Spleen (tissue), 11 donors: ENCODE results near the gene FADS2. TPM values are rescaled to one million over a fixed set of nuclear protein-coding genes. Genes with fewer than 3 reads are reported as not detected.

Experiments used
- DNase-seq: peaks from one replicate; pipeline ENCODE4 v3.0.0-alpha.2; 2020
- H3K27ac ChIP-seq, 8 donors: fragments of 200-600 bp; sonication (generic) in 7 of 8; 1 replicate in 4 of 8; 2 replicates in 4 of 8; pipeline versions ENCODE4 v1.5.0 to v1.8.0; 2016 to 2021; ENCODE audit warnings: inconsistent platforms in 4 of 8, mild to moderate bottlenecking in 4 of 8, moderate library complexity in 1 of 8
- H3K27me3 ChIP-seq, 7 donors: fragments of 200-600 bp; sonication (generic) in 6 of 7; replicated peaks in 1 of 7; 1 replicate in 4 of 7; 2 replicates in 3 of 7; pipeline versions ENCODE4 v1.5.0 to v1.8.0; 2016 to 2021; ENCODE audit warnings: inconsistent platforms in 3 of 7, mild to moderate bottlenecking in 1 of 7
- H3K36me3 ChIP-seq, 6 donors: fragments of 200-600 bp; sonication (generic) in 5 of 6; 1 replicate in 4 of 6; 2 replicates in 2 of 6; pipeline versions ENCODE4 v1.5.0 to v1.8.0; 2016 to 2021; ENCODE audit warnings: inconsistent platforms in 2 of 6
- H3K4me1 ChIP-seq, 6 donors: fragments of 200-600 bp; sonication (generic) in 5 of 6; 1 replicate in 3 of 6; 2 replicates in 3 of 6; pipeline versions ENCODE4 v1.5.0 to v1.8.0; 2016 to 2021; ENCODE audit warnings: inconsistent platforms in 3 of 6
- H3K4me3 ChIP-seq, 8 donors: fragments of 200-600 bp; sonication (generic) in 7 of 8; 1 replicate in 4 of 8; 2 replicates in 4 of 8; pipeline versions ENCODE4 v1.5.0 to v1.8.0; 2016 to 2021; ENCODE audit warnings: inconsistent platforms in 4 of 8, mild to moderate bottlenecking in 4 of 8, moderate library complexity in 2 of 8
- H3K9me3 ChIP-seq, 8 donors: fragments of 200-600 bp; sonication (generic) in 7 of 8; 1 replicate in 4 of 8; 2 replicates in 4 of 8; pipeline versions ENCODE4 v1.5.0 to v1.8.0; 2016 to 2021; ENCODE audit warnings: inconsistent platforms in 4 of 8
- POLR2A ChIP-seq, 3 donors: fragments of 450-650 bp; IDR thresholded peaks; one replicate each; pipeline ENCODE4 v1.5.1; 2017; ENCODE audit warnings: antibody characterized with exemption in 3 of 3, mild to moderate bottlenecking in 1 of 3
- POLR2AphosphoS5 ChIP-seq, 3 donors: sonication (generic); formaldehyde crosslinking; IDR thresholded peaks; one replicate each; pipeline ENCODE4 v1.5.1; 2017; ENCODE audit warnings: antibody characterized with exemption in 3 of 3
- WGBS, 5 donors: extraction: QIAGEN DNeasy Blood & Tissue Kit in 3 of 5; methylation state at CpG; one replicate each; pipeline versions ENCODE4 v1.1.5 to v1.1.7; 2013 to 2018; 5-methylcytosine and 5-hydroxymethylcytosine counted together
- intact Hi-C: fragments of 100-400 bp; cut with DNase I; formaldehyde crosslinking; loops from one replicate; pipeline ENCODE4 v1.15.0; 2023; ENCODE audit warnings: low total_unique reads
- polyA plus RNA-seq, 3 donors: library from polyadenylated mRNA; stranded (reverse); fragments of 200-250 nt; gene quantifications; one replicate each; pipeline ENCODE4 v1.2.1, GENCODE V29; 2013
- total RNA-seq, 7 donors: library from RNA; depleted of rRNA in 3 of 7; stranded (reverse); fragments of >200 nt in 3 of 7; fragmentation: NEBNext Ultra II Directional in 4 of 7; extraction: Animal tissue kit (Norgen Biotek cat#: 25700) in 4 of 7; gene quantifications; one replicate each; pipeline versions ENCODE4 v1.1.0 to v1.2.1, GENCODE V29; 2016 to 2021
- TF ChIP-seq, protein P1 (sequence below), 11 experiments: fragments of 200-600 bp in 7 of 11; fragments of 450-650 bp in 4 of 11; sonication (generic) in 4 of 11; IDR thresholded peaks in 8 of 11; conservative IDR thresholded peaks in 3 of 11; 1 replicate in 7 of 11; 2 replicates in 4 of 11; pipeline versions ENCODE4 v1.4.0 to v1.8.0; 2016 to 2021; ENCODE audit warnings: antibody characterized with exemption in 11 of 11, inconsistent platforms in 4 of 11, mild to moderate bottlenecking in 1 of 11
- donor health status: healthy with polysubstance abuse.
- donor health status: DM: no; HTN: no; CAD: no; lungs with moderate emphysema.
- donor health status: DM: no; HTN: no; CAD: no.
- donor health status: Bipolar disorder and iron deficiency.
- donor health status: healthy.
- donor health status: DM: no; HTN: no; CAD: no.
- donor health status: DM: yes; HTN: yes; CAD: no.

Gene FADS2
- total and polyA plus RNA-seq, 10 donors, result 2.8 to 20.6 (median 12.9) TPM

DNA sequence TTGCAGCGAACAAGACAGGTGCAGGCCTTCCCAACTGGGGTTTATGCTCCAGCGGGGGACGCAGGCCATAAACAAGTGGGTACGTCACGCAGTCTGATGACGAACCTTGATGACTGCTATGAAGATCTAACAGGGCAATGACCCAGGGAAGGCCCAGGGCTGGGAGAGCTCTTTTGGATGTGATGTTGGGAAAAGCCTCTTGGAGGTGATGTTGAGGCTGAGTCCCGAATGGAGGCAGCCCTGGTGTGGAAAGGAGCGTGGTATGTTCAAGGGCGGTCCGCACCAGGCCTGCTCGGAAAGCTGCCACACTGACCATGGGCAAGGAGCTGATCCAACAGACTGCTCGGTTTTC lies 5.8 kb downstream of the FADS2 start:
- no peak for TF ChIP-seq POLR2AphosphoS5 (IDR thresholded peaks at IDR 0.05)
- TF ChIP-seq, protein P1, sequence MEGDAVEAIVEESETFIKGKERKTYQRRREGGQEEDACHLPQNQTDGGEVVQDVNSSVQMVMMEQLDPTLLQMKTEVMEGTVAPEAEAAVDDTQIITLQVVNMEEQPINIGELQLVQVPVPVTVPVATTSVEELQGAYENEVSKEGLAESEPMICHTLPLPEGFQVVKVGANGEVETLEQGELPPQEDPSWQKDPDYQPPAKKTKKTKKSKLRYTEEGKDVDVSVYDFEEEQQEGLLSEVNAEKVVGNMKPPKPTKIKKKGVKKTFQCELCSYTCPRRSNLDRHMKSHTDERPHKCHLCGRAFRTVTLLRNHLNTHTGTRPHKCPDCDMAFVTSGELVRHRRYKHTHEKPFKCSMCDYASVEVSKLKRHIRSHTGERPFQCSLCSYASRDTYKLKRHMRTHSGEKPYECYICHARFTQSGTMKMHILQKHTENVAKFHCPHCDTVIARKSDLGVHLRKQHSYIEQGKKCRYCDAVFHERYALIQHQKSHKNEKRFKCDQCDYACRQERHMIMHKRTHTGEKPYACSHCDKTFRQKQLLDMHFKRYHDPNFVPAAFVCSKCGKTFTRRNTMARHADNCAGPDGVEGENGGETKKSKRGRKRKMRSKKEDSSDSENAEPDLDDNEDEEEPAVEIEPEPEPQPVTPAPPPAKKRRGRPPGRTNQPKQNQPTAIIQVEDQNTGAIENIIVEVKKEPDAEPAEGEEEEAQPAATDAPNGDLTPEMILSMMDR (IDR thresholded peaks at IDR 0.05 in 8 of 11, conservative IDR thresholded peaks at IDR 0.05 in 3 of 11), result no peak
- no peak for TF ChIP-seq POLR2A (IDR thresholded peaks at IDR 0.05)
- intact Hi-C loops, result no loop called here
- Histone ChIP-seq H3K4me1 (peaks cover 8 to 78% (median 27%) of the 10 kb centered on the region in 6 donors), H3K27me3 (peaks cover 0 to 11% (median 3%) of the 10 kb centered on the region in 7 donors), H3K36me3 (no peaks in the 10 kb centered on the region), H3K9me3 (no peaks in the 10 kb centered on the region), H3K4me3 (no peak overlapping the region), H3K27ac (peak overlapping the region in 6 of 8 donors; percentile 62 to 82 (median 75))
- 83 to 93% (median 90%) methylated on average over 12 of the region's 12 CpGs for WGBS, 5 donors
- DNase-seq, result no peak

GRCh38 chr11:61834278-61835048 lies 6.4 kb downstream of the FADS2 start:
- Histone ChIP-seq H3K4me3 (peak overlapping the region in 1 of 8 donors; percentile 9), H3K36me3 (no peaks in the 10 kb centered on the region), H3K27ac (peak overlapping the region; percentile 27 to 82 (median 72)), H3K9me3 (no peaks in the 10 kb centered on the region), H3K4me1 (peaks cover 5 to 72% (median 21%) of the 10 kb centered on the region in 6 donors), H3K27me3 (peaks cover 0 to 6% (median 0%) of the 10 kb centered on the region in 7 donors)
- TF ChIP-seq POLR2AphosphoS5 (IDR thresholded peaks at IDR 0.05), result peak in 2 of 3 donors; percentile 35 to 59
- TF ChIP-seq, protein P1 (IDR thresholded peaks at IDR 0.05 in 8 of 11, conservative IDR thresholded peaks at IDR 0.05 in 3 of 11), result no peak
- no peak for TF ChIP-seq POLR2A (IDR thresholded peaks at IDR 0.05)
- intact Hi-C loops, result no loop called here
- DNase-seq, result peak; percentile 78
- WGBS, 5 donors, result 25 to 32% (median 29%) methylated on average over 10 to 12 of the region's 12 CpGs

- H3K27ac ChIP-seq, result peak overlapping the region in 7 of 8 donors; percentile 39 to 82 (median 74)
- TF ChIP-seq POLR2A (IDR thresholded peaks at IDR 0.05), result no peak
- no peak for TF ChIP-seq POLR2AphosphoS5 (IDR thresholded peaks at IDR 0.05)
- TF ChIP-seq, protein P1 (IDR thresholded peaks at IDR 0.05 in 8 of 11, conservative IDR thresholded peaks at IDR 0.05 in 3 of 11), result no peak
- no peaks in the 10 kb centered on the region for H3K9me3 ChIP-seq
- peaks cover 0 to 16% (median 0%) of the 10 kb centered on the region in 6 donors for H3K36me3 ChIP-seq
- H3K27me3 ChIP-seq, result no peaks in the 10 kb centered on the region
- intact Hi-C loops, result no loop called here
- peaks cover 5 to 55% (median 19%) of the 10 kb centered on the region in 6 donors for H3K4me1 ChIP-seq
- H3K4me3 ChIP-seq, result peak overlapping the region in 1 of 8 donors; percentile 31
- peak; percentile 41 for DNase-seq
- WGBS, 5 donors, result 91 to 99% (median 93%) methylated on average over 8 of the region's 8 CpGs
Measured at GRCh38 chr11:61836193-61836592, 8.1 kb downstream of the FADS2 start.

GRCh38 chr11:61837411-61838005 lies 9.4 kb downstream of the FADS2 start:
- Histone ChIP-seq H3K4me1 (peaks cover 5 to 42% (median 19%) of the 10 kb centered on the region in 6 donors), H3K27ac (no peak overlapping the region), H3K9me3 (no peaks in the 10 kb centered on the region), H3K4me3 (no peak overlapping the region), H3K36me3 (peaks cover 0 to 29% (median 0%) of the 10 kb centered on the region in 6 donors), H3K27me3 (no peaks in the 10 kb centered on the region)
- DNase-seq, result peak; percentile 54
- intact Hi-C loops, result no loop called here
- TF ChIP-seq, protein P1 (IDR thresholded peaks at IDR 0.05 in 8 of 11, conservative IDR thresholded peaks at IDR 0.05 in 3 of 11), result no peak
- TF ChIP-seq POLR2AphosphoS5 (IDR thresholded peaks at IDR 0.05) (no peak), POLR2A (IDR thresholded peaks at IDR 0.05) (no peak)
- WGBS, 5 donors, result 86 to 95% (median 93%) methylated on average over 8 to 15 of the region's 15 CpGs
